HepG2 (cell line): Measurements from ENCODE around the gene ETFDH. TPM values are rescaled to one million over a fixed set of nuclear protein-coding genes. Genes with fewer than 3 reads are reported as not detected.
A peak's percentile ranks its signal among the peaks of the same experiment; 100 is the strongest.

Experiments
- AKAP8 ChIP-seq: sonication (generic); formaldehyde crosslinking; IDR thresholded peaks from 2 replicates; pipeline ENCODE4 v1.5.1; 2020; ENCODE audit warnings: mild to moderate bottlenecking, missing genetic modification reagents
- ELF1 ChIP-seq: sonication (generic); formaldehyde crosslinking; IDR thresholded peaks from 2 replicates; pipeline ENCODE4 v1.4.0; 2020; ENCODE audit warnings: missing genetic modification reagents
- KDM1A ChIP-seq: IDR thresholded peaks from 2 replicates; pipeline ENCODE4 v1.6.1; 2016; ENCODE audit warnings: missing compliant biosample characterization
- KLF15 ChIP-seq: sonication (generic); formaldehyde crosslinking; IDR thresholded peaks from 2 replicates; pipeline ENCODE4 v1.8.1; 2023; ENCODE audit warnings: borderline replicate concordance, mild to moderate bottlenecking, inconsistent platforms, missing genetic modification reagents, mixed read lengths
- MED1 ChIP-seq: sonication (generic); formaldehyde crosslinking; IDR thresholded peaks from 2 replicates; pipeline ENCODE4 v1.4.0; 2020; ENCODE audit warnings: missing genetic modification reagents
- MIER3 ChIP-seq: IDR thresholded peaks from 2 replicates; pipeline ENCODE4 v1.6.1; 2016; ENCODE audit warnings: missing compliant biosample characterization, borderline replicate concordance
- MIXL1 ChIP-seq: IDR thresholded peaks from 2 replicates; pipeline ENCODE4 v1.6.1; 2016
- PHF21A ChIP-seq: sonication (generic); formaldehyde crosslinking; IDR thresholded peaks from 2 replicates; pipeline ENCODE4 v1.5.0; 2020; ENCODE audit warnings: mild to moderate bottlenecking, missing genetic modification reagents
- SP2 ChIP-seq: sonication (generic); formaldehyde crosslinking; IDR thresholded peaks from 2 replicates; pipeline ENCODE4 v1.5.1; 2020; ENCODE audit warnings: mild to moderate bottlenecking, missing genetic modification reagents
- THYN1 ChIP-seq: sonication (generic); formaldehyde crosslinking; IDR thresholded peaks from 2 replicates; pipeline ENCODE4 v1.8.1; 2023; ENCODE audit warnings: low read depth, mild to moderate bottlenecking, moderate library complexity, missing genetic modification reagents, borderline replicate concordance
- ZFP36 ChIP-seq: fragments of 150-350 bp; IDR thresholded peaks from 2 replicates; pipeline ENCODE4 v1.6.1; 2018; ENCODE audit warnings: borderline replicate concordance, low read length, low read depth; ENCODE audit not compliant: partially characterized antibody
- ZNF20 ChIP-seq: sonication (generic); formaldehyde crosslinking; IDR thresholded peaks from 2 replicates; pipeline ENCODE4 v1.4.0; 2020; ENCODE audit warnings: mild to moderate bottlenecking, moderate library complexity, missing genetic modification reagents
- ZNF557 ChIP-seq: sonication (generic); formaldehyde crosslinking; IDR thresholded peaks from 2 replicates; pipeline ENCODE4 v1.4.0; 2020; ENCODE audit warnings: missing genetic modification reagents
- ZNF710 ChIP-seq: sonication (generic); formaldehyde crosslinking; IDR thresholded peaks from 2 replicates; pipeline ENCODE4 v1.5.0; 2020; ENCODE audit warnings: mild to moderate bottlenecking, missing genetic modification reagents, borderline replicate concordance
- ZNF720 ChIP-seq: sonication (generic); formaldehyde crosslinking; IDR thresholded peaks from 2 replicates; pipeline ENCODE4 v1.4.0; 2020; ENCODE audit warnings: missing genetic modification reagents
- ZNF788 ChIP-seq: sonication (generic); formaldehyde crosslinking; IDR thresholded peaks from 2 replicates; pipeline ENCODE4 v1.5.0; 2020; ENCODE audit warnings: mild to moderate bottlenecking, missing genetic modification reagents, borderline replicate concordance
- ZNF790 ChIP-seq: sonication (generic); formaldehyde crosslinking; IDR thresholded peaks from 2 replicates; pipeline ENCODE4 v1.8.0; 2022; ENCODE audit warnings: missing genetic modification reagents, mild to moderate bottlenecking, borderline replicate concordance
- ZSCAN25 ChIP-seq: sonication (generic); formaldehyde crosslinking; IDR thresholded peaks from 2 replicates; pipeline ENCODE4 v1.8.0; 2022; ENCODE audit warnings: mild to moderate bottlenecking, missing genetic modification reagents
- polyA plus RNA-seq, 8 experiments: library from polyadenylated mRNA; depleted of rRNA in 3 of 8; stranded (reverse) in 7 of 8; unstranded in 1 of 8; fragments of >200 nt; fragmentation: Illumina TruSeq in 4 of 8; extraction: Trizol in 4 of 8; gene quantifications; 2 replicates each; pipeline versions ENCODE4 v1.2.1 to v1.2.3, GENCODE V29; 2011 to 2016; ENCODE audit warnings: low read depth in 4 of 8, missing spikeins in 1 of 8, mixed read lengths in 1 of 8; ENCODE audit not compliant: insufficient read depth in 1 of 8
- total RNA-seq, 5 experiments: library from RNA; depleted of rRNA; stranded (reverse); fragments of >200 nt; fragmentation: Illumina TruSeq; extraction: Trizol; gene quantifications; 2 replicates each; pipeline ENCODE4 v1.2.3, GENCODE V29; 2016; ENCODE audit warnings: low read depth in 1 of 5
- TF ChIP-seq, protein P1 (sequence below): sonication (generic); formaldehyde crosslinking; IDR thresholded peaks from 2 replicates; pipeline ENCODE4 v1.4.0; 2020; ENCODE audit warnings: mild to moderate bottlenecking, low read depth, missing genetic modification reagents
- TF ChIP-seq, protein P2 (sequence below), 2 experiments: fragments of 450-650 bp in 1 of 2; sonication (generic) in 1 of 2; formaldehyde crosslinking; IDR thresholded peaks; 2 replicates each; pipeline versions ENCODE4 v1.5.0 to v1.8.0; 2020 to 2022; ENCODE audit warnings: mild to moderate bottlenecking in 1 of 2, missing genetic modification reagents in 1 of 2
- TF ChIP-seq, protein P3 (sequence below): sonication (generic); formaldehyde crosslinking; IDR thresholded peaks from 2 replicates; pipeline ENCODE4 v1.4.0; 2020; ENCODE audit warnings: mild to moderate bottlenecking, missing genetic modification reagents
- TF ChIP-seq, protein P4 (sequence below): sonication (generic); formaldehyde crosslinking; IDR thresholded peaks from 2 replicates; pipeline ENCODE4 v1.4.0; 2020; ENCODE audit warnings: missing genetic modification reagents

ETFDH gene
- total and polyA plus RNA-seq, 2 of the 13 experiments (the other 11 are each of a cell fraction or from before 2014, with no cell fraction given): 14.7 to 17.8 TPM

- TF ChIP-seq ZNF710 (CRISPR knock-in tag) (no peak), ZNF20 (no peak), ZNF720 (CRISPR knock-in tag) (no peak), ZFP36 (no peak), ZNF790 (CRISPR knock-in tag) (0 out of 2 replicates have a peak, but pooled peaks have one; percentile 43), AKAP8 (CRISPR knock-in tag) (0 out of 2 replicates have a peak, but pooled peaks have one; percentile 41), ZSCAN25 (no peak), ZNF557 (CRISPR knock-in tag) (0 out of 2 replicates have a peak, but pooled peaks have one; percentile 47), KDM1A (CRISPR knock-in tag) (no peak), KLF15 (CRISPR knock-in tag) (0 out of 2 replicates have a peak, but pooled peaks have one; percentile 58), MIER3 (CRISPR knock-in tag) (peak; percentile 22; the same call in 1 of the 2 replicates), MED1 (CRISPR knock-in tag) (peak; percentile 77), THYN1 (no peak), PHF21A (CRISPR knock-in tag) (0 out of 2 replicates have a peak, but pooled peaks have one; percentile 16), SP2 (CRISPR knock-in tag) (peak; percentile 78), ELF1 (peak; percentile 95), ZNF788 (CRISPR knock-in tag) (peak; percentile 58; the same call in 1 of the 2 replicates), MIXL1 (CRISPR knock-in tag) (no peak; the same call in 1 of the 2 replicates)
- TF ChIP-seq, protein P1, sequence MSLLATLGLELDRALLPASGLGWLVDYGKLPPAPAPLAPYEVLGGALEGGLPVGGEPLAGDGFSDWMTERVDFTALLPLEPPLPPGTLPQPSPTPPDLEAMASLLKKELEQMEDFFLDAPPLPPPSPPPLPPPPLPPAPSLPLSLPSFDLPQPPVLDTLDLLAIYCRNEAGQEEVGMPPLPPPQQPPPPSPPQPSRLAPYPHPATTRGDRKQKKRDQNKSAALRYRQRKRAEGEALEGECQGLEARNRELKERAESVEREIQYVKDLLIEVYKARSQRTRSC (CRISPR knock-in tag): no peak
- TF ChIP-seq, protein P2, sequence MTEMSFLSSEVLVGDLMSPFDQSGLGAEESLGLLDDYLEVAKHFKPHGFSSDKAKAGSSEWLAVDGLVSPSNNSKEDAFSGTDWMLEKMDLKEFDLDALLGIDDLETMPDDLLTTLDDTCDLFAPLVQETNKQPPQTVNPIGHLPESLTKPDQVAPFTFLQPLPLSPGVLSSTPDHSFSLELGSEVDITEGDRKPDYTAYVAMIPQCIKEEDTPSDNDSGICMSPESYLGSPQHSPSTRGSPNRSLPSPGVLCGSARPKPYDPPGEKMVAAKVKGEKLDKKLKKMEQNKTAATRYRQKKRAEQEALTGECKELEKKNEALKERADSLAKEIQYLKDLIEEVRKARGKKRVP (CRISPR knock-in tag; IDR thresholded peaks at IDR 0.05): peak in 1 of 2 experiments; percentile 69; a peak in 2 of 4 replicates
- TF ChIP-seq, protein P3, sequence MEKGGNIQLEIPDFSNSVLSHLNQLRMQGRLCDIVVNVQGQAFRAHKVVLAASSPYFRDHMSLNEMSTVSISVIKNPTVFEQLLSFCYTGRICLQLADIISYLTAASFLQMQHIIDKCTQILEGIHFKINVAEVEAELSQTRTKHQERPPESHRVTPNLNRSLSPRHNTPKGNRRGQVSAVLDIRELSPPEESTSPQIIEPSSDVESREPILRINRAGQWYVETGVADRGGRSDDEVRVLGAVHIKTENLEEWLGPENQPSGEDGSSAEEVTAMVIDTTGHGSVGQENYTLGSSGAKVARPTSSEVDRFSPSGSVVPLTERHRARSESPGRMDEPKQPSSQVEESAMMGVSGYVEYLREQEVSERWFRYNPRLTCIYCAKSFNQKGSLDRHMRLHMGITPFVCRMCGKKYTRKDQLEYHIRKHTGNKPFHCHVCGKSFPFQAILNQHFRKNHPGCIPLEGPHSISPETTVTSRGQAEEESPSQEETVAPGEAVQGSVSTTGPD (CRISPR knock-in tag): peak; percentile 61; the same call in 1 of the 2 replicates
- TF ChIP-seq, protein P4, sequence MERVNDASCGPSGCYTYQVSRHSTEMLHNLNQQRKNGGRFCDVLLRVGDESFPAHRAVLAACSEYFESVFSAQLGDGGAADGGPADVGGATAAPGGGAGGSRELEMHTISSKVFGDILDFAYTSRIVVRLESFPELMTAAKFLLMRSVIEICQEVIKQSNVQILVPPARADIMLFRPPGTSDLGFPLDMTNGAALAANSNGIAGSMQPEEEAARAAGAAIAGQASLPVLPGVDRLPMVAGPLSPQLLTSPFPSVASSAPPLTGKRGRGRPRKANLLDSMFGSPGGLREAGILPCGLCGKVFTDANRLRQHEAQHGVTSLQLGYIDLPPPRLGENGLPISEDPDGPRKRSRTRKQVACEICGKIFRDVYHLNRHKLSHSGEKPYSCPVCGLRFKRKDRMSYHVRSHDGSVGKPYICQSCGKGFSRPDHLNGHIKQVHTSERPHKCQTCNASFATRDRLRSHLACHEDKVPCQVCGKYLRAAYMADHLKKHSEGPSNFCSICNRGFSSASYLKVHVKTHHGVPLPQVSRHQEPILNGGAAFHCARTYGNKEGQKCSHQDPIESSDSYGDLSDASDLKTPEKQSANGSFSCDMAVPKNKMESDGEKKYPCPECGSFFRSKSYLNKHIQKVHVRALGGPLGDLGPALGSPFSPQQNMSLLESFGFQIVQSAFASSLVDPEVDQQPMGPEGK (CRISPR knock-in tag): peak; percentile 66
Measured at GRCh38 chr4:158722917-158723793, 51.1 kb downstream of the ETFDH start, which contains the start of gene PPID (continued).
